ENCODE data around the gene ATF5.
A peak's percentile ranks its signal among the peaks of the same experiment; 100 is the strongest.

The ATF5 gene

DNA sequence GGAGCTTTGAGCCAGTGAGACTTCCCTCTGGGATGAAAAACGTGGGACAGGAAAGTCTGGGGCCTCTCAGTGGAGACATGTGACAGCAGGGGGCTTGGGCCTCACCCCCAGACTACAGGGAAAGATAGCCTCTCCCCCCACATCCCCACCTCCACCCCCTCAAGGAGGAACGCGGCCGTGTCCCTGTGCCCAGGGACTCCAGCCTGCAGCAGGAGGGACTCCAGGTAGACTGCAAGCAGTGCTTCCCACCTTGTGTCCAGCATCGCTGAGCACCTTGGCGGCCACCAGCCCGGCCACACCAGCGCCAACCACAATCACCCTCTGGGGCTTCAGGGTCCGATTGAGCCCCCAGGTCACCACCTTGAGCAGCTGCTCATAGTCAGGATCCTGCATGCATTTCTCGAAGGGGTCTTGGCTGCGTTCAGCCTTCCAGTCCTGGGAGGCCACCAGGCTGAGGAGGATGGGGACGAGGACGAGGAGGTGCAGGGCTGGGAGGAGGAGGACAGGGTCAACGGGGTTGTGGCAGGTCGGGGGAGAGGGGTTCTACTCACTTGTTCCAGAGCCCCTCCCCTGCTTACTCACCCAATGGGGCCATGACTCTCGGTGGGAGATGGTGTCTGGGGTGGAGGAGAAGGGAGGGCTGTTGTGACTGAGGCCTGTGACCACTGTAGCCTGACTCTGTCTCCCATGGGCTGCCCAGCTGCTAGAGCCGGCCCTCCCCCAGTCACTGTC is 33.3 kb upstream of the ATF5 start:
- DNase-seq: no peak

DNA sequence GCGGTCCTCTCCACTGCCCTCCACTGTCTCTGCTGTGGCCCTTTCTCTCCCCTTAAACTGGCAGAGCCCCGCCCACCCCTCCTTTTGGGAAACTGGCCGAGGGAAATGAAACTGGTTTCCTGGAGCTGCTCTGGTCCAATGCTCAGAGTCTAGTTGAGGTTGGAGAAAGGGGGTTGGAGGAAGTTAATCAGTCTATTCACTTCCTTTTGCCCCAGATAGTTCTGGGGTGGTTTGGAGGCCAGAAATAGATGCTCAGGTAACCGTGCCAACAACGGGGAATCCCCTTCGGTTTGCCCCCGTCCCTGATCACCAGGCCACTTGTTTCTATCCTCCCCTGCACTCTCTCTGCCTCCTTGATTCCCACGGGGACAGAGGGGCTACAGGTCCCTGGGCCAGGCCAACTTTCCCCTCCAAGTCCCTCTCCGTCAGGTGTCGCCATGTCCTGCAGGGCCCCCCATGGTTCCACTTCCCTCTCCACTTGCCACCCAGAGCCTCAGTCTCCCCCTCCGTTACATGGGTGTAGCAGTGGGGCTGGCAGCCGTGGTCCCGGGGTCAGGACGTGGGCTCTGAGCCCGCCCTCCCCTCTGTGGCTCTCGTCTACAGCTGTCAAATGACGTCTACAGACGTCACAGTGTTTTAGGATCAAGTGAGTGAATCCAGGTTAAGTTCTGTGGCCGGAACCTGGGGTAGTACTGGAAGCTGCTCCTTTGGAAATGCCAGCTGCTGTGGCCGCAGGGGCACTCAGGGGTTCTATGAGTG is 32.0 kb upstream of the ATF5 start, which contains the start of gene IL4I1:
Gene IL4I1, minus strand, starts transcription at position 25 of the 759 bp plus-strand sequence. CDS start 727 bp downstream, outside the sequence.
- DNase-seq: peak; percentile 58

DNA sequence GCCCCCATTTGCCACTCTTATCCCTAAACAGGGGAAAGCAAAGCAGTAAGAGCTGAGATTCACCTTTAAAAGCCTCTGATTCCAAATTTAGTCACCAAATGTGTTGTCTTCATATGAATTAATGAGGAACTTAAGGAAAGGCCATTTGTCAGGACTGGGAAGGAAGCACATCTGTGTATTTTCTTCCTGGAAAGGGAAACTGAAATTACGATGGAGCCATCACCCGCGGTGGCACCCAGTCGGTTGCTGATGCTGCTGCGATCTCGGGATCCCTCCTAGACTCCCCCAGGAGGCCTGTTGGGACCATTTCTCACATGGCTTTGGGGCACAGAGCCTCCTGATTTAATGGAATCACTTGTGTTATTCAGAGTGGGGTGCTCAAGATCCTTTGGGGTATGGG is 24.9 kb upstream of the ATF5 start:
- DNase-seq: no peak

DNA sequence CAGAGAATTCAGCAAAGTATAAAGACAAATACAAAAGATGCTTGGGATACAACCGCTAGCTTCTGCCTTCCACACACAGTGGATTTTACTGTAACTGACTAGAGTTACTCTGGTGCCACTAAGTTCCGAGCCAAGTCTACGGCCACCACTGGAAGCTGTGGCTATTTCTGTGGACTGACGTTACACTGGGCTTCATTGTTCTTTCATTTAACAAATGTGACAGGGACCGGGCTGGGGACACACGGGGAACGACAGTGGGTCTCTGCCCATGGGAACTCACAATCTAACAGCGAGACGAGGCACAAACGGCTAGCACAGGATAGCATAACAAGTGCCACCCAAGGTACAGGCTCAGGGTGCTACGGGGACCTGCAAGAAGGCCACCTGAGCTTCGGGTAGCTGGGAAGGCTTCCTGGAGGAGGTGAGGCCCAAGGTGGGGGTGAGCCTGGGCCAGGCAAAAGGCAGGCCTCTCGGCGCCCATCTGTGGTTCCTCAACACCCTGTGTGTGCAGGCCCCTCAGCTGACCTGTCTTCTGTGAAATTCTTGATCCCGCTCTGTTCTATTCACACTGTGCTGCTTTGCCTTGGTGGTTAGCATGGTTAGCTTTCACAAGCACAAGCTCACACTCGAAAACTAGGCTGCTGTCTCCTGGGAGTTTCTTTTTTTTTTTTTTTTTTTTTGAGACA is 22.0 kb upstream of the ATF5 start:
- no peak for DNase-seq

DNA sequence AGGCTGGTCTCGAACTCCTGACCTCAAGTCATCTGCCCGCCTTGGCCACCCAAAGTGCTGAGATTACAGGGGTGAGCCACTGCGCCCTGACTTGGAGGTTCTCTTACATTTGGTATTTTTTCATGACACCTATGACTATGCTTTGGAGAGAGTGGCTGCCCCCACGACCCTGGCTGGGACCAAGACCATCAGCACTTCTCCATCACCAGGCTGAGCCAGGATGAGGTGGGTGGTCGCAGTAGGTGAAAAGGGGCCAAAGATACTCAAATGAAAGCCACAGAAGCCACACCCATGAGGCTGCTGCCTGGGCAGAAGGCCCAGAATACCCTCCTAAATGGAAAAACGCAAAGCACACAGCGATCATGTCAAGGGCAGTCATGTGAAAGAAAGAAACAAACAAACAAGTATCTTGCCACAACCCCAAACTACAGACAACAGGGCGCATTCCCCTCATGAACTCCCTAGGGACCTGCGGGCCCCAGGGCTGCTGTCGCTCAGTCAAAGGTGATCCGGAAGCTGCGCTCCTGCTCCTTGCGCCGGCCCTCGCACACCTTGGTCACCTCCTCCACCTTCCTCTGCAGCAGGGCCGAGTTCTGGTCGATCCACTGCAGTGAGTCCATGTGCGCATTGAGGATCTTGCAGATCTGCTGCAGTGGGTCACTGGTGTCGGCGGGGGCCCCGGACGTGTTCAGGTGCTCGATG is 21.1 kb upstream of the ATF5 start:
- no peak for DNase-seq

DNA sequence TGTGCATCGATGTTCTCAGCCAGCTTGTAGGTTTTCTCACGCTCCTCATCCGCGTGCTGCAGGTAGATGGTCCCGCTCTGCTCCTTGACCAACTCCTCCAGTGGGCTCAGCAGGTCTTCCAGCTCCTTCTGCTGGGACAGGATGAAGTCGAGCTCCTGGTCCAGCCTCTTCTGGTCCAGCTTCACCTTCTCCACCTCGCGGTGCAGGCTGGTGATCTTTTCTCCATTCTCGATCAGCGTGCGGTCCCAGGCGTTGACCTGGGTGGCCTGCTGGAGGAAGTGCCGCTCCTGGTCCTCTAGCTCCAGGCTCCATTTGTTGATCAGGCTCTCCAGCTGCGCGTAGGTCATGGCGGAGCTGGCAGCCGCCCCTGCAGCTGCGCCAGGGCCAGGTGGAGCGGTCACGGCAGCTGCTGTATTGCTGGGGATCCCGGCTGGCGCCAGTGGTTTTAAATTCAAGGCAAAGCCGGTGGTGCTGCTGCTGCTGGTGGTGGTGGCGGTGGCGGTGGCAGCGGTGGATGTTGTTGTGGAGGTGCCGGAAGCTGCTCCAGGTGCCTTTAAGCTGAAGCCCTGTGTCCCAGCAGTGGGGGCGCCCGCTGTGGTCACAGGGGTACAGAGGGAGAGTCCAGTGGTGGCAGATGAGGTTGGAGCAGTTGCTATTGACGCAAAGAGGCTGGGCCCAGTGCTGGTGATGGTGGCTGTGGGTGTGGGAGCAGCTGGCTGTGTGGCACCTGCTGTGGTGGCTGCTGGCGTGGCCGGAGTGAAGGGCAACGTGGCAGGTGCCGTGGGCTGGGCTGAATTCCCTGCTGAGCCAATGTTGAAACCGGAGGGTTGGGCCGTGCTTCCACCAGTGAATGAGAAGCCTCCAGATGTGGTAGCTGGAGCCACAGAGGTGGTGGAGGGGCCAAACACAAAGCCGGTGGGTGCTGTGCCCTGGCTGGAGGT is 20.3 kb upstream of the ATF5 start:
- no peak for DNase-seq

DNA sequence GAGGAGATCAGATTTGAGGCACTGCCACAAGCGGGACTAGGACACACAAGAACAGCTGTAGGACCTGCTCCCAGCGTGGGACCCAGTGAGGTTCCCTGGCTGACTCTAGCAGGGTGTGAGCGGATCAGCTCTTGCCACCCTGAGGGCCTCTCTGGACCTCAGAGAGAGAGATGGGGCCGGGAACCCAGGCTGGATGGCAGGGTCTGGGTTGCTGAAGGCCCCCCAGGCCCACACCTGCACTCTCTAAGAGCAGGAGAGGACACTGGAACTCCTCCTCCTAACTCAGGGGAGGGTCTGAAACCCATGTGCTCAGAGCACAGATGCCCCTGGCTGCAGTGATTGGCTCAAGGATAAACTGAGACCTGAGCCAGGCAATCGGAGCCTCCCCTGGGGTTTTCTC is 18.8 kb upstream of the ATF5 start:
- DNase-seq: no peak

DNA sequence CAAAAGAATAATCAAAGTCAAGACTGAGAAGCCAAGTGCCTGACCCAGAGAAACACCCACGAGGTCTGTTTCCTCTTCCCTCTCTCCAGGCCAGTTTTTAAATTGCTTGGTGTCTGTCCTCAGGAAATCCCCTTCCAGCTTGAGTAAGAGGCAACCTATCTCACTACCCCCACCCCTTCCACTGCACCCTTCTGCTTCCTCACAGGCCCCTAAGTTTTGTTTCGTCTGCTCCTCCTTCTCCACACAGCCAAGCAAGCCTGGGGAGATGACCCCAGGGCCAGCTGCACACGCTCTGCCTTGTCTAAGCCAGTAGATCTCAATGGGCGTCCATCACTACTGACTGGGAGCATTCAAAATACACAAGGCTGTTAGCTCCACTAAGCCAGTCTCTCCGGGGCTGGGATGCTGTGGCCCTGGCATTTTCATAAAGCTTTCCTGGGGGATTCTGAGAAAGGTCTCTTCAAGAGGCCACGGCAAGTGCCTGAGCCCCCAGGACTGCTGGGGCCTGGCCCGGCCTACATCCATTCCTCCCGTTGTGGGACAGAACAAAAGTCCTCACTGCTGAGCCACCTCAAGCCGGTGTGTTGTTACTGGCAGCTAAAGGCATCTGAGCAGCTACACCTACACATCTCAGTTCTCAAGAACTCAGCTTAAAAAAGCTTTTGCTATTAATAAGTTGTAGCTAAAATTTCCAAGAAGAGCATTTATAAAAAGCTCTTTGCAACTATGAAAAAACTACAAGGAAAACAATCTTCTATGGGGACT is 17.4 kb upstream of the ATF5 start:
- no peak for DNase-seq

DNA sequence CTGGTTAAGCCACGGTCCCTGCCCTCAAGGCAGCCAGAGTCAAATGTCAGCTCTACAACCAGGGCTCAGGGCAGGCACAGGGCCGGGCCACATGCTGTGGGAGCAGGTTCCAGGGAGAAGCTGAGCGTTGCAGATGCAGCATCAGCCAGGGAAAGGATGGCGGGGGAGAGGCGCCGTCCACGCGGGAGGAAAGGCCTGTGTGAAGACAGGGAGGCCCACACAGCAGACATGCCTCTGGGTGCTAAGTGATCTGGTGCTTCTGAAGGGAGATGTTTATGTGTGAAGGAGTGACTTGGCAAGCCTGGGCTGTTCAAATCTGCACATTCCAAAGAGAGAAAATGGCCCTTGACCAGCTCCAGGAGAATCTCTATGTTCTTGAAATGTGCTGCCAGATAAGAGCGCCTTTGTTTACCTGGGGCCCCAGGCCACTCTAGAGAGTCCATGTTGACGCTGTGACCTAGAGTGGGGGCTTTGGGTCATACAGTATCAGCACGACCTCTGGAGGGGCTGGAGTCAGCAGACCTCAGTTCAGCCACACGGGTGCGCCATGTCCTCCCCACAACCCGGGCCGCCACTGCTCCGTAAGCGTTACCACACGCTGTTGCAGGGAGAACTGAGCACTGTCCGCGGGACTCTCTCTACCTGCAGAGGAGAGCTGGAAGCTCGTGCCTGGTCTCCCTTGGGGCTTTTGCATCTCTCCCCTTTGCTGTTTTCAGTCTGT is 15.9 kb upstream of the ATF5 start:
- no peak for DNase-seq

DNA sequence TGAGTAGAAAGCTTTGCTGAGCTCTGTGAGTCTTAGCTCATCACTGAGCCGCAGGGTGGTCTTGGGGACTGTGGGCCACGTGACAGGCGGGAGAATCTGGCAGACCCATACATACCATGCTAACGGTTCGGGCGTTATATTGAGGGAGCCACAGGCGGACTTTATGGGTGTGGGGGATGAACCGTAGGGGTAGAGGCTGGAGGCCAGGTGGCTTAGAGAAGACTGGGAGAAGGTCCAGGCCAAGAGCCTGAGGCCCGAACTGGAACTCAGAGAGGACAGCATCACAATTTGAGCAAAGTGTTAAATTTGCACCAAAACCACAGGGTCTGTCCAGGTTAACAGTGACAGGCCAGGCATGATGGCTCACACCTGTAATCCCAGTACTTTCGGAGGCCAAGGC is 15.3 kb upstream of the ATF5 start:
- no peak for DNase-seq

DNA sequence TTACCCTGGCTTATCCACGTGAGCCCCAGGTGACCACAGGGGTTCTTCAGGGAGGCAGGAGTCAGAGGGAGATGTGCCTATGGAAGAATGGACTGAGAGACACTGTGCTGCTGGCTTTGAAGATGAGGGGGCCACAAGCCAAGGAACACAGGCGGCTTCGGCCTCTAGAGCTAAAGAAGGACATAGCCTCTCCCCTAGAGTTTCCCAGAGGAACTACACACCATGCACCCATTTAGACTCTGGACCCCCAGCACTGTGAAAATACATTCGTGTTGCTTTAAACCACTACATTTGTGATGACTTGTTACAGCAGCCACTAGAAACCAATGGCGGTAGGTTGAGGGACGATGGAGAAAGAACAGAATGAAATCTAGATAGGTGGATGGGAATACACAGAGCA is 13.7 kb upstream of the ATF5 start:
- DNase-seq: no peak

DNA sequence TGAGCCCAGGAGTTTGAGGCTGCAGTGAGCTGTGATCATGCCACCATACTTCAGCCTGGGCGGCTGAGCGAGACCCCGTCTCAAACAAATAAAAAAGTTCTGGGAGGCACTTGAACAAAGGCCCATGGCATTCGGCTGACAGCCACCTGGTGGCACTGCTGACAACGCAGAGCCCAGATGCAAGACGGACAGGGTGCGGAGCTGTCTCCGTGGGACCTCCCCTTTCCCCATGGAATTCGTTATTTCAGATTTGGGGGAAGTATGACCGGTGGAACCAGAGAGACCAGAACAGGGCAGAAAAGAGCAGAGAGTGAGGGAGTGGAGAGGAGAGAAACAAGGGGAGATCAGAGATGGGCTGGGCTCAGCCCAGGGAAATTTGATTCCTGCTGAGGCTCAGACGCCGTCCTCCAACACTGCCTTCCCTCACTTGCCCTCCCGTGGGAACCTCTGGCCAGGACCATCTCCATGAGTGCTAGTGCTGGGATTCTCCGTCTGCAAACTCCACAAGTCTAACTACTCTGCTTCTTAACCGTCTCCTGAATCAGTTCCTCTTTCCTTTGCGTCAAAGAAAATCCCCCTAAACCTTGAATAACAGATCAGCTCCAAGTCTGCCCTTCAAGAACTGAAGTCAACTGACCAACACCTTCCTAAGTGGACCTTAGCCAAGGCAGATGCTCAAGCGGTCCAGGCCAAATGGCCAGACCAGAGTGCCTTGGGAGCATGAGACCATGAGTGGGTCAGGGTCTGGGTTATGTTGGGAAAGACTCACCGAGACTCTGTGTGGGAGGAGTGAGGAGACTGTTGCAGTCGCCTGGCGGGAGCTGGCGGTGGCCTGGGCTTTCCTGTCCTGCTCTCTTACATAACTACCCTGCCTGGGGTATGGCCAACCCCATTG is 11.9 kb upstream of the ATF5 start:
- DNase-seq: no peak

DNA sequence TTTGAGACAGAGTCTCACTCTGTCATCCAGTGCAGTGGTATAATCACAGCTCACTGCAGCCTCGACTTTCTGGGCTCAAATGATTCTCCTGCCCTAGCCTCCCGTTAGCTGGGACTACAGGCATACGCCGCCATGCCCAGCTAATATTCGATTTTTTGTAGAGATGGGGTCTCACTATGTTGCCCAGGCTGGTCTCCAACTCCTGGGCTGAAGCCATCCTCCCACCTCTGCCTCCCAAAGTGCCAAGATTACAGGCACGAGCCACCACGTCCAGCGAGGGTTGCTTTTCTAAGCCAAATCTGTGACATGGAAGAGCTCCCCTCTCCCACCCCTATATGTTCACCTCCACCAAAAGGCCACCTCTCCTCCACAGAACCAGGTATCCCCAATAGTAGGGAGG is 10.9 kb upstream of the ATF5 start:
- DNase-seq: no peak

DNA sequence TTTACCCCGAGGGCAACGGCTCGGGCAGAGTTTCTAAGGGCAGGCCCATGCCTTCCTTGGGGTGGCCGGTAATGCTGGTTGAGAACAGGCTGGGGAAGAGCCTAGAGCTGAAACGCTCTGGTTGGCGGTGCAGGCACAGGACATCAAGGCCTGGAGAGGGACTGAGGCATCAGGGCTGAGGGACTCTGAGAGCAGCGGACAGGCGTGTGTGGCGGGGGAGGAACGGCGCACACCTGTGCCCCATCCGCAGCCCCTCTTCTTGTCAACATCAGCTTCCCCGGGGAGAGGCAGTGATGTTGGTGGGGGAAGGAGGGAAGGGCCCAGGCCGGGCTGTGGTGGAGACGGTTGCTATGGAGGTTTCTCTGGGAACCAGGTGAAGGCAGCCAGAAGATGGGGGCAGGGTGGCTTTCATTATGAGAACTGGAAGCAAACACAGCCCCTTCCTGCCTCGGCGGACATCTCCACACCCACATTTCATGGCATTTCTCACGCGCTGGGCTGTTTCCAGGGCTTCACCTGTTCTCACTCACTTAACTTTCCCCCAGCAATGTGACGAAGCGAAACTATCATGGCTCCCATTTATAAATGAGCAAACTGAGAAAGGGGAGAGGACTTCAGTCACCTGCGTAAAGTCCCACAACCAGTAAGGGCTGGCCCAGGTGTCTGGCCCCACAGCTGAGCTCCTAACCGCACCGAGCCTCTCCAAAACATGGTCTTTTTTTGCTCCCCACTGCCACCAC is 8.2 kb upstream of the ATF5 start:
- DNase-seq: no peak

DNA sequence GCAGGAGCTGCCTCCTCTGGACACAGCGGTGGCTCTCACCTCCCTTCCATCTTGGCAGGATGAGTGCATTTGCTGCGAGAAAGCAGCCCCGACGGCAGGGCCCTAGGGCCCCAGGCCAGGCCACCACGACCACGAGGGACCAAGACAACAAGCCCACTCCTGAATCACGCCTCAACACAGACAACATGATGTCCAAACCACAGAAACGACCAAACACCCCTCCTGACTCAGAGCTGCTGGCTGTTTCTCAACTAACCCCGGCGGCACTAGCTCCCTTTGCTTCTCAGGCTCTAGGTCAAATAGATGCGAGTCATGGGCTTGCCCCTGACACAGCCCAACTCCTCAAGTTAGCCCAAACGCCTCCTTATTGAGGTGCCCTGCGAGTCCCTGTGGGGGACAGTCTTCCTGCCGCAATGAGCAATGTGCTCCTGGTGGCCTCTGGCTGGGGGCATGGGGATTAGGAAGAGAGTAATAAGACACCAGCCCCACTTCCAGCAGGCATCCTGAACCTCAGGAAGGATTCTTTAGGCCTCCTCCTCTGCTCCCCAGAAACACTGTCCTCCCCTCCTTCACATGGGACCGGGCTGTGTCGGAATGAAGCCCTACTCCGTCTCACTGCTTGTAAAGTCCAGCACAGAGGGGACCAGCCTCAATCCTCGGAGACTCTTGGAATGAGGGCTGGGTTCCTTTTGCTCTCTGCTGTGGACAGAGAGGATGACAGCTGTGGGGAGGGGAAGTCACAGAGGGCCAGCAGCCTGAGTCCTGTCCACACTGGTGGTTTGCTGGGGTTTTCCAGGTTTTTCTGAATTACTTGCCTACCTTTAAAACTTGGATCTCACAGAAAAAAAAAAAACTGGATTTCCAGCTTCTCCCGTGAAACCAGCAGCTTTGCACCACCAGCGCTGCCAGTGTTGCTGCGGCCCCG is 6.9 kb upstream of the ATF5 start:
- DNase-seq: no peak

DNA sequence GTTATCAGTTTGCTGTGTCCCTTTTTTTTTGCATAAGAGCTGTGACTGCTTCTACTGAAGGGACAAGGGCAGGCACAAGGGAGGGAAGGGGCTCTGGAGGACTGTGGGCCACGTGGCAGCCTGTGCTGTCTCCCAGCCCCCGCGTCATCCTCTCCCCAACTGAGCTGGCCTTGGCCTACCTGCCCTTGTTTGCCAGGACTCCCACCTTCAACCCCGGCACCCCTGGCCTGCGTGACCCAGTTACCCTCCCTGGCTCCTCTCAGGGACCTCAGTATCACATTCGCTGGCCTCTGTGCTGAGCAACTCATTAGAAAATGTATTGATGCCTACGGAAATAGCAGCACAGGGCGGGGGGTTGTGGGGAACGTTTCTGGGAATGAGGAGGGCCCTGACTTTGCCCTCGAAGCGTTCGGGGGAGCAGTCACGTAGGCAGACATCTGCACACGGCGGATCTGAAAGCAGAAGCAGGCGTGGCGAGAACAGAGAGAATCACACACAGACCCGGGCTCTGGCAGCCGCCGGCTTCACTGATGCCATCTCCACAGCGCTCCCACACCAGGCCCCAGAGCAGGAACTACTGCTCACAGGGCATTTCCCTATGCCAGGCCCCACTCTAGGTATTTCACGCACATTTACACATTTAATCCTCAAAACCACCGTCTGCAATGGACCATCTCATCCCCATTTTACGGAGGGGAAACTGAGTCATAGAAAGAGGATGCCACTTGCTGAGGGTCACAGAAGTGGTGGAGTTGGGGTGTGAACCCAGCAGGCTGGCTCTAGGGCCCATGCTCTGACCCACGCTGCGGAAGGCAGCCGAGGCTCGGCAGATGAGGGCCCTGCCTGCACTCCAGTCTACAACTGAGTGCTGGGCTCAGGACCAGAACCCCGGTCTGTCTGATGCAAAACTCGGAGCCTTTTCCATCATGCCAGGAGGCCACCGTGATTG is 5.7 kb upstream of the ATF5 start:
- no peak for DNase-seq
